Uterus (tissue), 4 donors: Measurements from ENCODE around the gene CHIA. TPM values are rescaled to one million over a fixed set of nuclear protein-coding genes. Genes with fewer than 3 reads are reported as not detected.
A peak's percentile ranks its signal among the peaks of the same experiment; 100 is the strongest.

Source experiments
- DNase-seq, 2 donors: peaks; one replicate each; pipeline ENCODE4 v3.0.0-alpha.2; 2019 to 2020
- H3K27ac ChIP-seq, 2 donors: fragments of 200-600 bp; sonication (generic); 1 replicate in 1 of 2; 2 replicates in 1 of 2; pipeline ENCODE4 v1.5.1; 2016 to 2018
- H3K27me3 ChIP-seq, 2 donors: fragments of 200-600 bp; sonication (generic); one replicate each; pipeline ENCODE4 v1.5.1; 2018 to 2019; ENCODE audit warnings: control low read depth in 1 of 2
- H3K36me3 ChIP-seq, 2 donors: fragments of 200-600 bp; sonication (generic); one replicate each; pipeline ENCODE4 v1.5.1; 2019; ENCODE audit warnings: control low read depth in 1 of 2
- H3K4me1 ChIP-seq, 2 donors: fragments of 200-600 bp; sonication (generic); one replicate each; pipeline ENCODE4 v1.5.1; 2018 to 2019; ENCODE audit warnings: control low read depth in 1 of 2
- H3K4me3 ChIP-seq, 2 donors: fragments of 200-600 bp; sonication (generic); 1 replicate in 1 of 2; 2 replicates in 1 of 2; pipeline ENCODE4 v1.5.1; 2018 to 2019; ENCODE audit warnings: mild to moderate bottlenecking in 1 of 2
- H3K9me3 ChIP-seq, 2 donors: fragments of 200-600 bp; sonication (generic); one replicate each; pipeline ENCODE4 v1.5.1; 2019; ENCODE audit warnings: control low read depth in 1 of 2
- CTCF ChIP-seq, 4 experiments: fragments of 200-600 bp in 2 of 4; fragments of 450-650 bp in 2 of 4; sonication (generic) in 2 of 4; IDR thresholded peaks; one replicate each; pipeline ENCODE4 v1.5.1; 2016 to 2019; ENCODE audit warnings: antibody characterized with exemption in 4 of 4, mild to moderate bottlenecking in 2 of 4, moderate library complexity in 1 of 4
- POLR2A ChIP-seq, 2 donors: fragments of 450-650 bp; IDR thresholded peaks; one replicate each; pipeline ENCODE4 v1.6.1; 2016; ENCODE audit warnings: antibody characterized with exemption in 2 of 2, mild to moderate bottlenecking in 1 of 2, moderate library complexity in 1 of 2
- intact Hi-C: fragments of 100-400 bp; cut with DNase I; formaldehyde crosslinking; loops from one replicate; pipeline ENCODE4 v1.15.1; 2023; ENCODE audit warnings: low total_unique reads
- total RNA-seq, 4 donors: library from RNA; depleted of rRNA in 3 of 4; stranded (reverse); fragments of >200 nt in 3 of 4; gene quantifications; one replicate each; pipeline versions ENCODE4 v1.1.0 to v1.2.4, GENCODE V29; 2014 to 2023
- donor health status: DM: yes; HTN: yes; CAD: no.

The CHIA gene
- total RNA-seq, 4 donors from 2014 or later: 0.14 TPM; not detected in 3

- peaks cover 0 to 17% of the 10 kb centered on the region in 2 donors for H3K27me3 ChIP-seq
- H3K4me3 ChIP-seq: no peak overlapping the region
- DNase-seq: no peak
- TF ChIP-seq POLR2A (IDR thresholded peaks at IDR 0.05) (no peak), CTCF (IDR thresholded peaks at IDR 0.05) (no peak)
- H3K27ac ChIP-seq: no peak overlapping the region
- H3K9me3 ChIP-seq: no peaks in the 10 kb centered on the region
- H3K36me3 ChIP-seq: no peaks in the 10 kb centered on the region
- H3K4me1 ChIP-seq: no peaks in the 10 kb centered on the region
- intact Hi-C loops: no loop called here
These were observed 20.7 kb upstream of the CHIA start for GRCh38 chr1:111269825-111270406.

- no peak overlapping the region for H3K27ac ChIP-seq
- H3K4me3 ChIP-seq: no peak overlapping the region
- no peaks in the 10 kb centered on the region for H3K9me3 ChIP-seq
- TF ChIP-seq CTCF (IDR thresholded peaks at IDR 0.05): no peak
- TF ChIP-seq POLR2A (IDR thresholded peaks at IDR 0.05): no peak
- H3K27me3 ChIP-seq: peaks cover 0 to 17% of the 10 kb centered on the region in 2 donors
- no peaks in the 10 kb centered on the region for H3K4me1 ChIP-seq
- DNase-seq: no peak
- intact Hi-C loops: no loop called here
- H3K36me3 ChIP-seq: no peaks in the 10 kb centered on the region
These were observed 19.7 kb upstream of the CHIA start for GRCh38 chr1:111270771-111271463.

GRCh38 chr1:111271464-111271801 is 19.2 kb upstream of the CHIA start:
- DNase-seq: no peak
- H3K36me3 ChIP-seq: no peaks in the 10 kb centered on the region
- intact Hi-C loops: no loop called here
- H3K27me3 ChIP-seq: peaks cover 0 to 17% of the 10 kb centered on the region in 2 donors
- no peaks in the 10 kb centered on the region for H3K9me3 ChIP-seq
- no peaks in the 10 kb centered on the region for H3K4me1 ChIP-seq
- H3K4me3 ChIP-seq: no peak overlapping the region
- H3K27ac ChIP-seq: no peak overlapping the region
- TF ChIP-seq CTCF (IDR thresholded peaks at IDR 0.05) (no peak), POLR2A (IDR thresholded peaks at IDR 0.05) (no peak)

GRCh38 chr1:111272081-111272480 is 18.6 kb upstream of the CHIA start:
- H3K9me3 ChIP-seq: no peaks in the 10 kb centered on the region
- TF ChIP-seq CTCF (IDR thresholded peaks at IDR 0.05) (no peak), POLR2A (IDR thresholded peaks at IDR 0.05) (no peak)
- H3K4me1 ChIP-seq: no peaks in the 10 kb centered on the region
- H3K27me3 ChIP-seq: peaks cover 0 to 17% of the 10 kb centered on the region in 2 donors
- intact Hi-C loops: no loop called here
- H3K27ac ChIP-seq: no peak overlapping the region
- DNase-seq: no peak
- H3K4me3 ChIP-seq: no peak overlapping the region
- H3K36me3 ChIP-seq: no peaks in the 10 kb centered on the region

GRCh38 chr1:111274653-111275052 is 16.0 kb upstream of the CHIA start:
- H3K27ac ChIP-seq: peak overlapping the region in 1 of 2 donors; percentile 19
- intact Hi-C loops: no loop called here

More at GRCh38 chr1:111274653-111275052, 16.0 kb upstream of the CHIA start:
- peaks cover 0 to 14% of the 10 kb centered on the region in 2 donors for H3K27me3 ChIP-seq
- no peak for DNase-seq
- no peaks in the 10 kb centered on the region for H3K36me3 ChIP-seq
- H3K4me1 ChIP-seq: no peaks in the 10 kb centered on the region
- H3K9me3 ChIP-seq: no peaks in the 10 kb centered on the region
- H3K4me3 ChIP-seq: no peak overlapping the region
- TF ChIP-seq POLR2A (IDR thresholded peaks at IDR 0.05) (no peak), CTCF (IDR thresholded peaks at IDR 0.05) (no peak)
